COLO668 (cell line): Measurements from ENCODE around the gene NPIPB9.

Source experiments
- DNase-seq: peaks from one replicate; lab custom pipeline; 2025; ENCODE audit not compliant: unreplicated experiment; lab: John Stamatoyannopoulos, UW

The NPIPB9 gene

DNA sequence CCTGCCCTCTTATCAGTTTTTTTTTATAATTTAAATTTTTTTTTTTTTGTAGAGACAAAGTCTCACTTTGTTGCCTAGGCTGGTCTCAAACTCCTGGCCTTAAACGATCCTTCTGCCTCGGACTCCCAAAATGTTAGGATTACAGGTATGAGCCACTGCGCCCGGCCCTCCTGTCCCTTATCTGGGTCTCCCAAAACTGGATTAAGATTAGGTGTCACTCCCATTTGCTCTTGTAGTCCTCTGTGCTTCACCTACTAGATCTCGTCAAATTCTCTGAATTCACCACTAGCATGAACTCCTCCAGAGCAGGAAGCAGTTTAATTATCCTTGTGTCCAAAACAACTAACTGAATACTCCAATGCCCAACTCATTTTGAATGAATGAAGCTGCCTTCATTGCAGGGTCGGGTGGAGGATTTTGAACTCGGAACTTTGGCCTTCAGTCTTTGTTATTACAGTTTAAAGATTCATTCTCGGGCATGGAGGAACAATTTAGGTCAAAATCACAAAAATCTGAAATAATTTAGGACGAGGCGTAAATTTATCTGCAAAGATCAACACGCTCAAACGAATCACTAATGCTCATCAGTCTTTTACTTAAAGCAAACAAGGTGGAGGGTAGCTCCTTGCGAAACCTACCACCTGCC lies 70.4 kb downstream of the NPIPB9 start:
- no peak for DNase-seq
